Parathyroid adenoma (tissue), 2 donors: ENCODE results near the gene THBS3.
A peak's percentile ranks its signal among the peaks of the same experiment; 100 is the strongest.

Experiments
- H2AFZ ChIP-seq: fragments of 300-600 bp; sonication (generic); one replicate; pipeline ENCODE4 v1.7.0; 2017; ENCODE audit warnings: antibody characterized with exemption, mild to moderate bottlenecking
- H3K27ac ChIP-seq: fragments of 300-600 bp; sonication (generic); one replicate; pipeline ENCODE4 v1.7.0; 2017
- H3K27me3 ChIP-seq: fragments of 300-600 bp; sonication (generic); one replicate; pipeline ENCODE4 v1.7.0; 2017; ENCODE audit warnings: low read length; ENCODE audit not compliant: control insufficient read depth, insufficient read depth
- H3K36me3 ChIP-seq: fragments of 300-600 bp; sonication (generic); one replicate; pipeline ENCODE4 v1.7.0; 2017; ENCODE audit warnings: low read length; ENCODE audit not compliant: control insufficient read depth, insufficient read depth
- H3K4me1 ChIP-seq: fragments of 300-600 bp; sonication (generic); one replicate; pipeline ENCODE4 v1.7.0; 2017; ENCODE audit warnings: control low read depth
- H3K4me2 ChIP-seq: fragments of 300-600 bp; sonication (generic); one replicate; pipeline ENCODE4 v1.7.0; 2017; ENCODE audit warnings: low read length
- H3K4me3 ChIP-seq: fragments of 300-600 bp; sonication (generic); one replicate; pipeline ENCODE4 v1.7.0; 2017; ENCODE audit warnings: low read depth, low read length
- H3K79me2 ChIP-seq: fragments of 300-600 bp; sonication (generic); one replicate; pipeline ENCODE4 v1.7.0; 2017; ENCODE audit warnings: control low read depth
- H3K9ac ChIP-seq: fragments of 300-600 bp; sonication (generic); one replicate; pipeline ENCODE4 v1.7.0; 2017; ENCODE audit warnings: mild to moderate bottlenecking
- H3K9me3 ChIP-seq: fragments of 300-600 bp; sonication (generic); one replicate; pipeline ENCODE4 v1.7.0; 2017; ENCODE audit warnings: low read length; ENCODE audit not compliant: control insufficient read depth
- CTCF ChIP-seq: fragments of 300-600 bp; sonication (generic); IDR thresholded peaks from one replicate; pipeline ENCODE4 v1.7.0; 2017; ENCODE audit warnings: antibody characterized with exemption, mild to moderate bottlenecking
- donor health status: primary hyperparathyroidism.

The THBS3 gene

GRCh38 chr1:155254228-155254713 is 46.6 kb upstream of the THBS3 start:
- no peak for TF ChIP-seq CTCF
- Histone ChIP-seq H3K9me3 (no peaks in the 10 kb centered on the region), H3K36me3 (no peaks in the 10 kb centered on the region), H3K9ac (no peak overlapping the region), H3K79me2 (no peaks in the 10 kb centered on the region), H3K27ac (peak overlapping the region; percentile 93), H3K4me3 (peak overlapping the region; percentile 63), H2AFZ (peak overlapping the region; percentile 85), H3K4me2 (peak overlapping the region; percentile 77), H3K4me1 (peaks cover 4% of the 10 kb centered on the region), H3K27me3 (no peaks in the 10 kb centered on the region)

GRCh38 chr1:155253797-155254196 is 46.1 kb upstream of the THBS3 start:
- Histone ChIP-seq H3K4me1 (peaks cover 4% of the 10 kb centered on the region), H3K4me2 (peak overlapping the region; percentile 77), H2AFZ (no peak overlapping the region), H3K27me3 (no peaks in the 10 kb centered on the region), H3K36me3 (no peaks in the 10 kb centered on the region), H3K9ac (no peak overlapping the region), H3K27ac (no peak overlapping the region), H3K79me2 (no peaks in the 10 kb centered on the region), H3K9me3 (no peaks in the 10 kb centered on the region), H3K4me3 (no peak overlapping the region)
- no peak for TF ChIP-seq CTCF

GRCh38 chr1:155253208-155253607 is 45.5 kb upstream of the THBS3 start:
- no peaks in the 10 kb centered on the region for H3K27me3 ChIP-seq
- no peak overlapping the region for H3K4me3 ChIP-seq
- H3K9ac ChIP-seq = no peak overlapping the region
- peaks cover 4% of the 10 kb centered on the region for H3K4me1 ChIP-seq
- H2AFZ ChIP-seq = no peak overlapping the region
- TF ChIP-seq CTCF = no peak
- no peak overlapping the region for H3K27ac ChIP-seq
- no peak overlapping the region for H3K4me2 ChIP-seq
- no peaks in the 10 kb centered on the region for H3K36me3 ChIP-seq
- H3K79me2 ChIP-seq = no peaks in the 10 kb centered on the region
- H3K9me3 ChIP-seq = no peaks in the 10 kb centered on the region

- no peak overlapping the region for H3K27ac ChIP-seq
- no peaks in the 10 kb centered on the region for H3K27me3 ChIP-seq
- H3K4me3 ChIP-seq = no peak overlapping the region
These were observed 43.9 kb upstream of the THBS3 start for GRCh38 chr1:155251566-155251965.

More at GRCh38 chr1:155251566-155251965, 43.9 kb upstream of the THBS3 start:
- Histone ChIP-seq H3K9ac (no peak overlapping the region), H3K36me3 (no peaks in the 10 kb centered on the region), H3K79me2 (no peaks in the 10 kb centered on the region), H3K4me2 (no peak overlapping the region), H2AFZ (no peak overlapping the region), H3K4me1 (peaks cover 4% of the 10 kb centered on the region), H3K9me3 (no peaks in the 10 kb centered on the region)
- no peak for TF ChIP-seq CTCF
